Mesothelial cell of epicardium (in vitro differentiated cells): Measurements from ENCODE around the gene ASCC3. TPM values are rescaled to one million over a fixed set of nuclear protein-coding genes. Genes with fewer than 3 reads are reported as not detected.

ENCODE experiments used
- DNase-seq, 2 experiments: peaks; one replicate each; pipeline ENCODE4 v3.0.0; 2021; ENCODE audit warnings: low spot score in 2 of 2; ENCODE audit not compliant: unreplicated experiment in 2 of 2
- H3K27ac Mint-ChIP-seq: 2 replicates; pipeline ENCODE4 v1.8.0; 2021; ENCODE audit warnings: mixed read lengths
- H3K27me3 Mint-ChIP-seq: 2 replicates; pipeline ENCODE4 v1.8.0; 2021; ENCODE audit warnings: low read depth, mixed read lengths
- H3K36me3 Mint-ChIP-seq: 2 replicates; pipeline ENCODE4 v1.8.0; 2021; ENCODE audit warnings: mixed read lengths
- H3K4me1 Mint-ChIP-seq: 2 replicates; pipeline ENCODE4 v1.8.0; 2021; ENCODE audit warnings: mixed read lengths
- H3K4me3 Mint-ChIP-seq: 2 replicates; pipeline ENCODE4 v1.8.0; 2021; ENCODE audit warnings: mild to moderate bottlenecking, moderate library complexity, mixed read lengths
- H3K9me3 Mint-ChIP-seq: 2 replicates; pipeline ENCODE4 v1.8.0; 2021; ENCODE audit warnings: mixed read lengths
- CTCF ChIP-seq: fragments of 200-600 bp; sonication (generic); IDR thresholded peaks from one replicate; pipeline ENCODE4 v1.5.0; 2021; ENCODE audit warnings: antibody characterized with exemption; ENCODE audit not compliant: unreplicated experiment
- total RNA-seq: library from RNA; stranded (reverse); gene quantifications from 3 replicates; pipeline ENCODE4 v1.2.1, GENCODE V29; 2021

Gene ASCC3
- total RNA-seq, 1 donor from 2014 or later, result 47.7 TPM

DNA sequence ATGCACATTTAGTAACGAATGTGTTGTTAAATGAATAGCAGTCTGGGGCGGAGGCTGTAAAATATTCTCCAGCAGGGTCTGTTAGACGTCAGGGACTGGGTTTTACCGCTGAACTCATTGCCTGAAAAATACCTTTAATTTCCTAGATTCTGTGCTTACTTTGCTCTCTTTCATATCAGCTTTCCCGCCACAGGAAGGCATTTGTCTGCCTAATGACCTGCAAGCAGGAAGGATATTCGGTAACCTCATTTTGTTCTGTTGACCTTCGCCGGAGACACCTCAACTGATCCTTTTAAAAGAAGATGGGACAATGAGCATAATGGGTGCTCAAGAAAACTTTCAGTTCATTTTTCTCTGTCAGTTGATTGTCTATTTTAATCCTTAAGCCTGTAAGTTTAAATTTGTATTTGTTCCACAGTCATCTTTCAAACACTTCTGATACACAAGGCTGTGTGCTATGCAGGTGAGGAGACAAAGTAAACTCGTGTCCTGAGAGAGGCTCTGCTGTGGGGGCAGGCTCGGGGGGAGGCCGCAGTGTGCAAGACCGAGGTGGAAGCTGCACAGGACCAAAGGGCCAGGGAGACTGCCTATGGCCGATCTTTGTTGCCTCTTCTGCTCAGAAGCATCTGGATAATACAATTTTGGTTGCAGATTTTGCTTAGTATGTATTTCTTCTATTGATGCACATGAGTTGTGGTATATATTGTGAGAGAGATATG, 389.0 kb downstream of the ASCC3 start:
- no peak overlapping the region for H3K27ac Mint-ChIP-seq
- no peaks in the 10 kb centered on the region for H3K27me3 Mint-ChIP-seq
- H3K9me3 Mint-ChIP-seq, result peaks cover 20% of the 10 kb centered on the region
- no peak for TF ChIP-seq CTCF
- H3K4me1 Mint-ChIP-seq, result peaks cover 23% of the 10 kb centered on the region
- no peaks in the 10 kb centered on the region for H3K36me3 Mint-ChIP-seq
- no peak for DNase-seq
- H3K4me3 Mint-ChIP-seq, result no peak overlapping the region

DNA sequence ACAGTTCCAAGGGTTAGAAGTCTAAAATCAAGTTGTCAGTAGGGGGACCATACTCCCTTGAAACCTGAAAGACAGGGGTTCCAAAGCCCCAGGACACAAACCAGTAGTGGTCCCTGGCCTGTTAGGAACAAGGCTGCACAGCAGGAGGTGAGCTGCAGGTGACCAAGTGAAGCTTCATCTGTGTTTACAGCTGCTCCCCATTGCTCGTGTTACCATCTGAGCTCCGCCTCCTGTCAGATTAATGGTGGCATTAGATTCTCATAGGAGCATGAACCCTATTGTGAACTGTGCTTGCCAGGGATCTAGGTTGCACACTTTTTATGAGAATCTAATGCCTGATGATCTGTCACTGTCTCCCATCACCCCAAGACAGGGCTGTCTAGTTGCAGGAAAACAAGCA, 391.1 kb downstream of the ASCC3 start:
- Mint-ChIP-seq H3K9me3 (peaks cover 12% of the 10 kb centered on the region), H3K4me1 (peaks cover 23% of the 10 kb centered on the region), H3K4me3 (no peak overlapping the region), H3K36me3 (no peaks in the 10 kb centered on the region), H3K27ac (no peak overlapping the region), H3K27me3 (no peaks in the 10 kb centered on the region)
- no peak for DNase-seq
- TF ChIP-seq CTCF, result no peak

DNA sequence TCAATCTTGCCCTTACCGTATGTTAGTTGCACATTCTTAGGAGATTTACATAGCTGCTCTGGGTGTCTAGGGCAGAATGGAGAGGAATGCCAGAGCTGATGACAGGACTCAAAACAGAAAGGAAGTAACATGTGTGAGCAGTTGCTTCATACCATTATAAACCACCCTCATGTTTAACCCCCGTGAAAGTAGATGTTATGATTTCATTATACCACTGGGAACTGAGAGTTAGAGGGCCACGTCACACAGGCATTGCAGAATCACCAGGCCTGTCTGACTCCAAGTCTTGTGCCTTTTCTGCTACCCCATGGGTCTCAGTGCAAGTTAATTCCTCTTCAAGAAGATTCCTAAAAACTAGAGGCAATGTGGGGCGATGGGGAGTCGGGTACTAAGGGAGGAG, 392.9 kb downstream of the ASCC3 start:
- DNase-seq, result no peak
- no peak overlapping the region for H3K27ac Mint-ChIP-seq
- TF ChIP-seq CTCF, result no peak
- H3K27me3 Mint-ChIP-seq, result no peaks in the 10 kb centered on the region
- H3K4me1 Mint-ChIP-seq, result peaks cover 18% of the 10 kb centered on the region
- H3K4me3 Mint-ChIP-seq, result no peak overlapping the region
- peaks cover 12% of the 10 kb centered on the region for H3K9me3 Mint-ChIP-seq
- H3K36me3 Mint-ChIP-seq, result no peaks in the 10 kb centered on the region

DNA sequence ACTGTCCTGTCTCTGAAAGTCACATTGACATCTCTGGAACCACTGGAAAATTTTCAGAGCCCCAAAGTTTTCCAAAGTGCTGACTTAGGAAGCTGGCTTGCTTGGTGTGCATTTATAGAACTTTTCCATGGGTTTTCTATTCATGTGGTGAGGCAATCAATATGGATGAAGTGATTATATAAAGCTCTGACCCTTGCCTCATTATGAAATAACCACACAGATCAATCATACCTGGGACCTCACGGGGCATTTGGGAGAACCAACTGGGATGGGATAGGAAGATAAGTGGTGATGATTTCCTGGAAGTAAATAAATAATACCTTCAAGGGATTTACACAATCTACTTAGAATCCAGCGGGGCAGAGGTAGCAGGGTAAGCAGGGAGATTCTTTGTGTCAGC, 393.5 kb downstream of the ASCC3 start:
- peaks cover 14% of the 10 kb centered on the region for H3K4me1 Mint-ChIP-seq
- H3K27me3 Mint-ChIP-seq, result no peaks in the 10 kb centered on the region

GRCh38 chr6:100485268-100485667, 395.9 kb downstream of the ASCC3 start:
- Mint-ChIP-seq H3K4me3 (no peak overlapping the region), H3K27me3 (peaks cover 1% of the 10 kb centered on the region), H3K4me1 (no peaks in the 10 kb centered on the region), H3K9me3 (peaks cover 9% of the 10 kb centered on the region), H3K36me3 (no peaks in the 10 kb centered on the region), H3K27ac (no peak overlapping the region)
- no peak for TF ChIP-seq CTCF
- DNase-seq, result no peak

More for the DNA sequence above, 393.5 kb downstream of the ASCC3 start:
- no peak for TF ChIP-seq CTCF
- Mint-ChIP-seq H3K27ac (no peak overlapping the region), H3K9me3 (peaks cover 12% of the 10 kb centered on the region), H3K4me3 (no peak overlapping the region), H3K36me3 (no peaks in the 10 kb centered on the region)
- DNase-seq, result no peak
